GM19193 (cell line): Measurements from ENCODE around the gene PDE4B.

Experiments used
- POLR2A ChIP-seq: IDR thresholded peaks from 4 replicates; pipeline ENCODE4 v1.6.1; 2011; ENCODE audit not compliant: insufficient read depth, insufficient read length; ENCODE audit errors: extremely low read depth

PDE4B gene

DNA sequence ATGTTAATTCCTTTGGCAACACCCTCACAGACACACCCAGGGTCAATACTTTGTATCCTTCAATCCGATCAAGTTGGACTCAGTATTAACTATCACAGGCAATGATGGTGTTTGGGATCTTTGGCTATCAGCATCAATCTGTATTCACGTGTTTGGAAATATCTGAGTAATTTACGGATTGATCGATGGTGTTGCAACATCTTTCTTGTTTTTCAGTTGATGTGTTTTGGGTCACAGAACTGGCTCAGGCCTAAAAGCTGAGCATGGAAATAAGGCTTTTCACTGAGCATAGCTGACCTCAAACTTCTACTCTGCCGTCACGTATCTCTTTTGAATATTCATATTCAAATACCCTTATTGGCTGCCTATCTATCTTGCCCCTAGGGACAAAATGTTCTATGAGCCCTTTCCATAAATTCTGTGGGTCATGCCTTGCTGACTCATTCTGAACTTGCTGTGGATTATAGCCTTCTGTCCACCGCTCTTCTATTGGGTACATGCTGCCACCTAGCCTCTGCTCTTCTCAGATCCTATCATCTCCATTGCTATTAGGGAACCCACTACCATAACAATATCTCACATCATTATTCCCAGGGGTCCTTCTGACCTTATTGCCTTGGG, 156.0 kb downstream of the PDE4B start:
- TF ChIP-seq POLR2A: no peak

DNA sequence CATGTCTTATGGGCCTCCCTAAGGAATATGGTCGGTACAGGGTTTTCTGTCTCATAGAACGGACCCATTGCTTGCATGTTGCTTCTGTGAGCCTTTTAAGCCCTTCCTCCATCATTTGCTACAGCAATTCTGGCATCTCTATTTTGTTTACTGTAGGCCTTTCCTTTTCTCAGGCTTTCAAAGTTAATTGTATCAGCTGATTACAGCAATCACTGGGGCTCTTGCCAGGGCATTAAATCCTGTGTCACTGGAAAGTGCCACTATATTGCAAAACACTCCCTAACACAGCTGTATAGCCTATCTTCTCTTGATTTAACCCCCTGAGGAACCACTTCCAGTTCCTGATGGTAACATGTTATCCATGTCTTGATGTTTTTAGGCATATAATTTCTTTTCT, 156.5 kb downstream of the PDE4B start:
- no peak for TF ChIP-seq POLR2A

DNA sequence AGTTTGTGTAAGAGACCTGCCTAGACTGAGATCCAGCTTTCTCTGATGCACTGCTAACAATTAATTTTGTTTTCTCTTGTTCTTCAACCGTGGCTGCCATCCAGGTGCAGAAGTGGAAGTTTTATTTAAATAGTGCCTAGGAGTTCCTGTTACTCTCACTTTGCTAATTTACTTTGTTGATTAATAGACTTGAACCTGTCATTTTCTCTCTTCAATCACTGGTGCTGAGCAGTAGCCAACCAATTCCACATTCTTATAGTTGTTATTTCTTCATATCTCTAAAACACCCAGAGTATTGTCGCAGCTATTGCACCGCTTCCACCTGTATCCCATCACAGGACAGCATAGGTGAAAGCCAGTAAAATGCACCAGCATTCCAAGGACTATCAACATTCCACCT, 157.2 kb downstream of the PDE4B start:
- TF ChIP-seq POLR2A: no peak

DNA sequence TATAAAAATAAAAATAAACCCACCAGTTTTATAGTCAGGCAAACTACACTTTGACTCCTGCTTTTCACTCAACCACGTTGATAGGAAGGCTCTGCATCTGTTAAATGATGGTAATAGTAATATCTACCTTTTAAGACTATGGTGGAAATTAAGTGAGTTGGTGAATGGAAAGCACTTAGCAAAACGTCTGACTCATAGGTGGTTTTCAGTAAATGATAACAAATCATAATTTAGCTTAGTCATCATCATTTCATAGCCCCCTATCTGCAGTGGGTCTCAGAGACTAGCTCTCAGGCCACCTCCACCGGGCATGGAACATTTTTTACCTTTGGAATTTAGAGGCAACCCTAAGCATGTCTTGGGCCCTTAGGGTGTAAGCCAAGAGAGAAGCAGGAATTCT, 160.0 kb downstream of the PDE4B start:
- no peak for TF ChIP-seq POLR2A

DNA sequence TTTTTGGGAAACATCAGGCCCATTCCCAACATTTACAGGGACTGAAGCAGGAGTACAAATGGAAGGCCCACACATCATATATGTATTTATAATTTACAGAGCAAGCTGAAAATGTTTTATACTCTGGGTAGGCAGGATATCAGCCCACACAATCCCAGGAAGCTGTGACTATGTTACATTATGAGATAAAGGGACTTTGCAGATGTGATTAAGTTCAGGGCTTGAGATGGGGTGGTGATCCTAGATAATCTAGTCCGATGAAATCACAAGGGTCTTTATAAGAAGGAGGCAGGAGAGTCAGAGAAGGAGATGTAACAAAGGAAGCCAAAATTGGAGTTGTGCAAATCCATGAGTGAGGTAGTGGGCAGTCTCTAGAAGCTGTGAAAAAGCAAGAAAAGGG, 160.5 kb downstream of the PDE4B start:
- no peak for TF ChIP-seq POLR2A

DNA sequence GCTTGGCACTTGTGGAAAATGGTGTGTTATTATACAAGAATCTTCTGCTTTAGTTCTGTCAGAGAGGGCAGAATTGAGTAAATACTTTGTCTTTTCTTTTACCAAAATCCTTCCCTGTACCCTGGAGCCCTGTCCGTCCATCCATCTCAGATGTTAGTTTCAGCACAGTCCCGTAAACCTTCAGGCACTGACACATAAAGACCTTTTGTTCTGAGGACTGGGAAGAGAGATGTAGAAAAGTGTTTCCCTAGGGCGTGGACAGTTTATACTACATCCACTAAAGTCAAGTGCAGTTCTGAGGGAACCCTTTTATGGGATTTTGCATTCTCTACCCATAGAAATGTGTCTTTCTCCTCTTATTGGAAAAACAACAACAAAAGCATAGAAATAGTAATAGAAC, 162.4 kb downstream of the PDE4B start:
- TF ChIP-seq POLR2A: no peak

DNA sequence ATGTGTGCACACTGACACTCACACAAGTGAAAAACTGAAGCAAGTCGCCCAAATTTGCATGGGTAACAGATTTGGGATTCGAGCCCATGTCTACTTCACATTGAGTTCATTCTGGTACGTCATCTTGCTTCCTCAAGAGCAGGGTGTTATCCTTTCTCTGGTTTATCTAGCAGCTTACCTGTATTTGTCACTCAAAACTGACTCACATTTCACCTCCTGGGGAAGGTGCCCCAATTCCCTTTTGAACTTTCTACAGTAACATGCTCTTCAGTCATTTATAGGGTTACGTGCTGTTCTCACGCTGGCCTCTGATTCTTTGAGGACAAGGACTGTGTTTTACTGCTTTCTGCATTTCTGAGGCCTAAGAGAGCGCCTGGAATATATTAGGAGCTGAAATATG, 162.8 kb downstream of the PDE4B start:
- TF ChIP-seq POLR2A: no peak

DNA sequence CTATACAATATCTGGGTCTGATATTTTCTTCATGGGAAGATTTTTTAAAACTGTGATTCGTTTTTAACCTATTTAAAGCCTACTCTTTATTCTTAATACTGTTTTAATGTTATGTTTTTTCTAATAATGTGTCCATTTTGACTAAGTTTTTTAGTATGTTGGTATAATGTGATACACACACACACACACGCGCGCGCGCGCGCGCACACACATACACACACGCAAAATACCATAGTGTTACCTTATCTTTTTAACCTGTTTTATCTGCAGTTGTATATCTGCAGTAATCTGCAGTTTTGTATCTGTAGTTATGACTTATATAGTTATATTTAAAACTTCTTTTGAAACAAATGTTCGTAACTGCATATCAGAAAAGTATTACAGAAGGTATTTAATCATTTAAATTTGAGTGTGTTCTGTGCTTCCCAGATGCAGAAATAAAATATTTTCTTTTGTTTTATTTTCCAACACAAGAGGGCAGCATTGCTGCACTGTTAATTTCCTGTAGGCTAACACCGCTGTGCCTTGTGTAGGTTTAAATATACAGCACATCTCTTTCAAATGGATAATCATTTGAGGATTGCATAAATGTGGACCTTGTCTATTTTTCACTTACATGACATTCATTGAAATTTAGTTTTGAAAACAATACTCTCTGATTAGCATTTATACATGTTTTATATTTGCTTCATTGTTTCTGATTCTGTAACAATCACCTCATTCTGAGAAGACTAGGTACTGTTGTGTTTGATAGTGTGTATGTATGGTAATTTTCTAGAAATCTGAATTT, 166.1 kb downstream of the PDE4B start:
- no peak for TF ChIP-seq POLR2A

DNA sequence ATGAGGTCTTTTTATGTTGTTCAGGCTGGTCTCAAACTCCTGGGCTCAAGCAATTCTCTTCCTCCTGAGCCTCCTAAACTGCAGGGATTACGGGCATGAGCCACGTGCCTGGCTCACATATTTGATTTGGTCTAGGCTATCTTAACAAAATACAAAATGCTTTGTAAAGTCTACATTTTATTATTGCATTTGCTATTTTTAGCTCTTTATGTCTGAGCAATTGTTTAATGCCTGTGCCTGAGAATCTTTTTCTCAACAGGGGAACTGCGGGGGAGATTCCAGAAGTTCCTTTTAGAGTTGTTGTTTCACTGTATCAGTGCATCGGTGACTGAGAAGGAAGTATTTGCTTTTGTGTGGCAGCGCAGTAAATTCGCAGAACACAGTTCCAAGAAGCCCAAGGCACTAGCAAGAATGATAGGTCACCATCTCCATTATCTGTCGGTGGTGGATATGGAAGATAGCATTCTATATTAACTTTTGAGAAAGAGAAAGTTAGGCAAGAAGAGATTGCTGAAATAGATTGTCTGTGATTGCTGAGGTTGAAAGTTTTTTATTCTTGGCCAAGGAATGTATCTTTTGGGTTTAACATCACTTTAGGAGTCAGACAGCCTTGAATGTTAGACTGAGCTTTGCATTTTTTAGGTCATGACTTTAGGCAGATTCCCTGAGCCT, 167.3 kb downstream of the PDE4B start:
- TF ChIP-seq POLR2A: no peak

DNA sequence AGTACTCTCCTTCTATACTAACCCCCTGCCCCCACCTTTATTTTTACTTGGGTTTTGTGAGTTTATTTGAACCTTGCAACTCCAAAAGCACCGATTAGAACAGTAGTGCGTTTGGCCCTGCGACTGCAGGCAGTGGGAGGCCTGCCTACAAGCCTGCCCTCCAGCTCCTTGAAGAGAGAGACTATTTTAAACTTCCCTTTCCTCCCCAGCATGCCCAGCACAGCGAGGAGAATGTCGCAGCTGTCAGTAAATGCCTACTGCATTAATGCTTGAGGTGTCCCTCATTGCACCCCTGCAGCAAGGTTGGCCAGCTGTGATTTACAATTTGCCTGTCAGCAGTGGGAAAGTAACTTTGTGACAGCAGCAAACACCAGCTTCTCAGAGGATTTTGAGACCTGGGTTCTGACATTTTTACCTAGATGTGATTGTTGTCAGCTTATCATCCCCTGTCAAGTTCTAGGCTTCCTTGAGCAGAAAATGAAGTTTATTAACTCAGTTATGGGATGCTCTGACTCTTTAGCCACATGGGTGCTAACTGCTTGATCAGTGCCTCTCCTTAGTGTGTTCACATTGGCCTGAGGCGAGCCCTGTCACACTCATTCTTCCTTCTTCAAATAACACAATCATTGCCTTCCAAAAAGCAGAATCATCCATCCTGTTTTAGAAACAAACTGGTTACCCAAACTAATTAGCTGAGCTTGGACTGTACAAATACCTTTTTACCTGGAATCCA, 170.6 kb downstream of the PDE4B start:
- no peak for TF ChIP-seq POLR2A

DNA sequence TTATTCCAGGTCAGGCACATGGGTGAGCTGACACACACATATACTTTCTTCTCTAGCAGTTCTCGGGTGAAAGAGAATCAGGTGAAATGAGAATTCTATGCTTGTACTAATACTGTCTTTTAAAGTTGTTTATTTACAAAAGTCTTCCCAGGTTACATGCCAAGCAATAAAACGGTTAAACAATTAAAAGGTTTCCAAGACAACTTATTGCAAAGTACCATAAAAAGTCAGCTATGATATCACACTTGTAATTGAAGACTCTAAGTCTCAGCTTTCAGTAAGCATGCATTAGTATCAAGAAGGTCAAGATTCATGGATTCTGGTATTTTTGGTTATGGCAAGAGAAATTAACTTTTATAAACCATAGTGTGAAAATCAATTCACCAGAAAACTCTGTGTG, 171.4 kb downstream of the PDE4B start:
- TF ChIP-seq POLR2A: no peak

DNA sequence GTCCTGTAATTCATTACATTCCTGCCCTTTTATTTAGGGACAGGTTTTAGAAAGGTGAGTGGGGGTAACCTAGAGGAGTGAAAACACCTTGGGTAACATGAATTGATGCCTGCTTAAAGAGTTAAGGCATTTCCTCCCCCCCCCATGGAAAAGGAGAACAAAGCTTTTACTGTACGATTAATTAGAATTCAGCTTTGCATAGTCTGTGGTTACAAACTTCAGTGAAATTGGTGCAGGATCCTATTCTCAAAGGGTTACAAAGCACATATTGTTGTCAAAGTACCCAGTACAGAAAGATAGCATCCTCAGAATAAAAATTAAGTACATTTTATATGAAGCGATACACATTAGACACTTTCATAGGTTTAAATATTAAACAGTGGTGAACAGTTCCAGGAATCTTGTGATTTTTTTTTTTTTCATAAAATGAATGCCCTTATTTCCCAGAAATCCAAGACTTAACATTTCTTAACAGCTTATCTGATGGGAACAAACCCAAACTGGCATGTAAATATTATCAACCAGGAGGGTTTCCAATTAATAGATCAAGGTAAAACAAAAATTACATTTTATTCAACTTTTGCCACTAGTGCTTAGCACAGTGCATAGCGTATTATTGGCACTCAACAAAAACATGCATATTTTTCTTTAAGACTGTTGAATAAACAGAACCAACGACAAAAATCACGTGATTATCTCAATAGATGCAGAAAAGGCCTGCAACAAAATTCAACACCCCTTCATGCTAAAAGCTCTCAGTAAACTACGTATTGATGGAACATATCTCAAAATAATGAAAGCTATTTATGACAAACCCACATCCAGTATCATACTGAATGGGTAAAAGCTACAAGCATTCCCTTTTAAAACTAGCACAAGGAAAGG, 172.7 kb downstream of the PDE4B start:
- TF ChIP-seq POLR2A: no peak

DNA sequence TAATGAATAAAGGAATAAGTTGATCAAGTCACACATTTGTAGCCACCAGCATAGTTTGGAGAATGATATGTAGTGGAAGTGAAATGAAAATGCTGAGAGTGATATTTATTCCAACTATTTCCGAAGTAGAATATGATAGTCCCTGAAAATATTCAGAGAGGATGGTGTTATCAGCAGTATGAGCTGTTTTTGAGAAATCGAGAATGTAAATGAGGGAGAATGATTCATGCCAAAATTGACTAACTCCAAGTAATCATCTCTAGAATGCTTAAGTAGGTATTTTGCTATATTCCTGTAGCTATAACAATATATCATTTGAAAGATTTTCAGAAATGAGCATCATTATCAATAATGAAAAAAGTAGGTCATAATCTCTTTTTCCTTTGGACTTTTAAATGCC, 178.9 kb downstream of the PDE4B start:
- TF ChIP-seq POLR2A: no peak

DNA sequence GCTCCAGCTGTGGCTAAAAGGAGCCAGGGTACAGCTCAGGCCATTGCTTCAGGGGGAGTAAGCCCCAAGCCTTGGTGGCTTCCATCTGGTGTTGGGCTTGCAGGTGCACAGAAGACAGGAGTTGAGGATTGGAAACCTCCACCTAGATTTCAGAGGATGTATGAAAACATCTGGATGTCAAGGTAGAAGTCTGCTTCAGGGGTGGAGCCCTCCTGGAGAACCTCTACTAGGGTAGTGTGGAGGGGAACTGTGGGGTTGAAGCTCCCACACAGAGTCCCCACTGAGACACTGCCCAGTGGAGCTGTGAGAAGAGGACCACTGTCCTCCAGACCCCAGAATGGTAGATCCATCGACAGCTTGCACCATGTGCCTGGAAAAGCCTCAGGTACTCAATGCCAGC, 183.0 kb downstream of the PDE4B start:
- TF ChIP-seq POLR2A: no peak
